Duodenal mucosa (tissue), 2 donors: Measurements from ENCODE around the gene XPNPEP3.

ENCODE experiments used
- H3K27ac ChIP-seq: one replicate; pipeline ENCODE4 v1.7.0; 2013; ENCODE audit warnings: low read depth, low read length
- H3K27me3 ChIP-seq, 2 donors: one replicate each; pipeline ENCODE4 v1.7.0; 2013; ENCODE audit warnings: low read length in 2 of 2, control low read depth in 1 of 2; ENCODE audit not compliant: insufficient read depth in 2 of 2, control insufficient read depth in 1 of 2
- H3K36me3 ChIP-seq, 2 donors: one replicate each; pipeline ENCODE4 v1.7.0; 2013; ENCODE audit warnings: low read length in 2 of 2, control low read depth in 1 of 2; ENCODE audit not compliant: insufficient read depth in 2 of 2, control insufficient read depth in 1 of 2
- H3K4me1 ChIP-seq, 2 donors: one replicate each; pipeline ENCODE4 v1.7.0; 2013; ENCODE audit warnings: low read length in 2 of 2, control low read depth in 1 of 2; ENCODE audit not compliant: insufficient read depth in 2 of 2, control insufficient read depth in 1 of 2
- H3K4me3 ChIP-seq, 2 donors: one replicate each; pipeline ENCODE4 v1.7.0; 2013; ENCODE audit warnings: low read length in 2 of 2, low read depth in 1 of 2
- H3K9ac ChIP-seq, 2 donors: one replicate each; pipeline ENCODE4 v1.7.0; 2013; ENCODE audit warnings: low read length in 2 of 2, low read depth in 1 of 2
- H3K9me3 ChIP-seq, 2 donors: one replicate each; pipeline ENCODE4 v1.7.0; 2013; ENCODE audit warnings: low read length in 2 of 2, control low read depth in 1 of 2; ENCODE audit not compliant: control insufficient read depth in 1 of 2

The XPNPEP3 gene

GRCh38 chr22:40957601-40958000, 100.7 kb downstream of the XPNPEP3 start:
- H3K36me3 ChIP-seq: peaks cover 0 to 31% of the 10 kb centered on the region in 2 donors
- no peak overlapping the region for H3K9ac ChIP-seq
- no peak overlapping the region for H3K27ac ChIP-seq

GRCh38 chr22:40958299-40958698, 101.4 kb downstream of the XPNPEP3 start:
- H3K36me3 ChIP-seq: peaks cover 0 to 34% of the 10 kb centered on the region in 2 donors
- no peak overlapping the region for H3K4me3 ChIP-seq
- H3K4me1 ChIP-seq: peaks cover 2 to 4% of the 10 kb centered on the region in 2 donors
- H3K9ac ChIP-seq: no peak overlapping the region
- H3K27me3 ChIP-seq: no peaks in the 10 kb centered on the region
- no peak overlapping the region for H3K27ac ChIP-seq
- H3K9me3 ChIP-seq: no peaks in the 10 kb centered on the region

More at GRCh38 chr22:40957601-40958000, 100.7 kb downstream of the XPNPEP3 start:
- peaks cover 6 to 10% of the 10 kb centered on the region in 2 donors for H3K4me1 ChIP-seq
- H3K4me3 ChIP-seq: no peak overlapping the region
- no peaks in the 10 kb centered on the region for H3K9me3 ChIP-seq
- no peaks in the 10 kb centered on the region for H3K27me3 ChIP-seq

GRCh38 chr22:40960145-40960544, 103.2 kb downstream of the XPNPEP3 start:
- H3K4me1 ChIP-seq: no peaks in the 10 kb centered on the region
- peaks cover 12 to 42% of the 10 kb centered on the region in 2 donors for H3K36me3 ChIP-seq
- H3K27ac ChIP-seq: no peak overlapping the region
- no peak overlapping the region for H3K9ac ChIP-seq
- no peaks in the 10 kb centered on the region for H3K9me3 ChIP-seq
- no peak overlapping the region for H3K4me3 ChIP-seq
- H3K27me3 ChIP-seq: no peaks in the 10 kb centered on the region

GRCh38 chr22:40965936-40966725, 109.2 kb downstream of the XPNPEP3 start:
- H3K27me3 ChIP-seq: no peaks in the 10 kb centered on the region
- peaks cover 0 to 3% of the 10 kb centered on the region in 2 donors for H3K4me1 ChIP-seq
- H3K4me3 ChIP-seq: no peak overlapping the region
- peaks cover 15 to 66% of the 10 kb centered on the region in 2 donors for H3K36me3 ChIP-seq
- H3K9me3 ChIP-seq: no peaks in the 10 kb centered on the region
- H3K9ac ChIP-seq: no peak overlapping the region
- H3K27ac ChIP-seq: no peak overlapping the region

- Histone ChIP-seq H3K27ac (no peak overlapping the region), H3K36me3 (peaks cover 15 to 64% of the 10 kb centered on the region in 2 donors), H3K9me3 (no peaks in the 10 kb centered on the region), H3K9ac (no peak overlapping the region), H3K27me3 (no peaks in the 10 kb centered on the region), H3K4me3 (no peak overlapping the region), H3K4me1 (peaks cover 0 to 3% of the 10 kb centered on the region in 2 donors)
Observed at GRCh38 chr22:40966726-40967085, 109.8 kb downstream of the XPNPEP3 start.

GRCh38 chr22:40967111-40967760, 110.3 kb downstream of the XPNPEP3 start:
- Histone ChIP-seq H3K4me1 (peaks cover 0 to 3% of the 10 kb centered on the region in 2 donors), H3K36me3 (peaks cover 15 to 64% of the 10 kb centered on the region in 2 donors)

GRCh38 chr22:40972587-40972986, 115.6 kb downstream of the XPNPEP3 start:
- H3K9ac ChIP-seq: no peak overlapping the region
- no peaks in the 10 kb centered on the region for H3K4me1 ChIP-seq
- H3K27ac ChIP-seq: no peak overlapping the region
- H3K27me3 ChIP-seq: no peaks in the 10 kb centered on the region
- H3K9me3 ChIP-seq: no peaks in the 10 kb centered on the region
- no peak overlapping the region for H3K4me3 ChIP-seq
- H3K36me3 ChIP-seq: peaks cover 3 to 35% of the 10 kb centered on the region in 2 donors

More at GRCh38 chr22:40967111-40967760, 110.3 kb downstream of the XPNPEP3 start:
- no peaks in the 10 kb centered on the region for H3K27me3 ChIP-seq
- no peak overlapping the region for H3K27ac ChIP-seq
- H3K4me3 ChIP-seq: no peak overlapping the region
- no peaks in the 10 kb centered on the region for H3K9me3 ChIP-seq
- no peak overlapping the region for H3K9ac ChIP-seq

- Histone ChIP-seq H3K4me1 (no peaks in the 10 kb centered on the region), H3K9ac (no peak overlapping the region), H3K27ac (no peak overlapping the region), H3K9me3 (no peaks in the 10 kb centered on the region), H3K4me3 (no peak overlapping the region), H3K27me3 (no peaks in the 10 kb centered on the region), H3K36me3 (peaks cover 3 to 29% of the 10 kb centered on the region in 2 donors)
Observed at GRCh38 chr22:40973144-40973543, 116.2 kb downstream of the XPNPEP3 start.

GRCh38 chr22:40975366-40975765, 118.4 kb downstream of the XPNPEP3 start:
- Histone ChIP-seq H3K4me1 (no peaks in the 10 kb centered on the region), H3K4me3 (no peak overlapping the region), H3K36me3 (peaks cover 0 to 17% of the 10 kb centered on the region in 2 donors), H3K27me3 (no peaks in the 10 kb centered on the region), H3K9ac (no peak overlapping the region), H3K27ac (no peak overlapping the region), H3K9me3 (no peaks in the 10 kb centered on the region)
